MCF 10A (cell line): ENCODE data around the gene TBC1D4. TPM values are rescaled to one million over a fixed set of nuclear protein-coding genes. Genes with fewer than 3 reads are reported as not detected.

ENCODE experiments used
- Bru-seq: library from RNA; stranded (reverse); fragments of 400-500 nt; gene quantifications from one replicate; lab custom pipeline; 2021; lab: Mats Ljungman, UMichigan
- BruChase-seq, 2 experiments: library from RNA; stranded (reverse); fragments of 400-500 nt; gene quantifications; one replicate each; lab custom pipeline; 2021; lab: Mats Ljungman, UMichigan
- BruUV-seq: library from RNA; stranded (reverse); fragments of 400-500 nt; replicated peaks from 2 replicates; lab custom pipeline; 2021; lab: Mats Ljungman, UMichigan
- CTCF ChIA-PET: fragments of 300-600 bp; sonication (Branson Sonifier 250); formaldehyde crosslinking; extraction: SDS; loops from one replicate; lab custom pipeline; 2021; ENCODE audit warnings: antibody characterized with exemption, inconsistent platforms; lab: Yijun Ruan, JAX
- POLR2A ChIA-PET: fragments of 300-600, 350-650 bp; sonication (Branson Sonifier 250); formaldehyde crosslinking; extraction: SDS; loops from one replicate; lab custom pipeline; 2020; ENCODE audit warnings: antibody characterized with exemption, inconsistent platforms; lab: Yijun Ruan, JAX
- DNase-seq: peaks from one replicate; pipeline ENCODE4 v3.0.0-alpha.2; 2018; ENCODE audit not compliant: unreplicated experiment
- H3K27ac Mint-ChIP-seq: one replicate; pipeline ENCODE4 v1.8.0; 2022; ENCODE audit warnings: mild to moderate bottlenecking, low read depth, mixed read lengths; ENCODE audit not compliant: unreplicated experiment
- H3K27me3 Mint-ChIP-seq: one replicate; pipeline ENCODE4 v1.8.0; 2022; ENCODE audit warnings: mixed read lengths; ENCODE audit not compliant: insufficient read depth, unreplicated experiment
- H3K36me3 Mint-ChIP-seq: one replicate; pipeline ENCODE4 v1.8.0; 2022; ENCODE audit warnings: mild to moderate bottlenecking, moderate library complexity, mixed read lengths; ENCODE audit not compliant: insufficient read depth, unreplicated experiment
- H3K4me1 Mint-ChIP-seq: one replicate; pipeline ENCODE4 v1.8.0; 2022; ENCODE audit warnings: mixed read lengths; ENCODE audit not compliant: insufficient read depth, unreplicated experiment
- H3K4me3 Mint-ChIP-seq: one replicate; pipeline ENCODE4 v1.8.0; 2022; ENCODE audit warnings: mild to moderate bottlenecking, moderate library complexity, mixed read lengths; ENCODE audit not compliant: unreplicated experiment
- H3K9me3 Mint-ChIP-seq: one replicate; pipeline ENCODE4 v1.8.0; 2022; ENCODE audit warnings: mixed read lengths; ENCODE audit not compliant: unreplicated experiment
- CTCF ChIP-seq: fragments of 200-600 bp; IDR thresholded peaks from one replicate; pipeline ENCODE4 v1.8.0; 2022; ENCODE audit warnings: antibody characterized with exemption, mild to moderate bottlenecking; ENCODE audit not compliant: unreplicated experiment
- intact Hi-C: fragments of 100-400 bp; cut with micrococcal nuclease; formaldehyde crosslinking; loops from 2 replicates; pipeline ENCODE4 v1.14.1; 2022
- long read RNA-seq: library from polyadenylated mRNA; stranded (forward); transcript quantifications from one replicate; pipeline ENCODE4 v2.0.0, GENCODE V29; 2022
- total RNA-seq: library from RNA; stranded (reverse); gene quantifications from 2 replicates; pipeline ENCODE4 v1.2.3, GENCODE V29; 2022

The TBC1D4 gene
- 6.6 and 9.3 TPM in 2 replicates for total RNA-seq
- percentile 50 among the genes with signal in this experiment for Bru-seq, nascent RNA
- percentile 47 among the genes with signal in this experiment for BruChase-seq, experiment 1, labeled RNA remaining after a 6-hour chase
- percentile 45 among the genes with signal in this experiment for BruChase-seq, experiment 2, labeled RNA remaining after a 2-hour chase
- long read RNA-seq, full-length matches to known transcripts: 9 of 16 reads
- long read RNA-seq, partial matches to known transcripts: 6 of 16 reads
- long read RNA-seq, other reads (novel, unspliced or antisense): 1 of 16 reads

- CTCF ChIA-PET: interaction anchor here (0.5 to 10.0 kb wide), 44 partner anchors 10 to 1752 kb away, joined by 3 to 176 read pairs (median 5); partner anchors contain the start of gene UCHL3
- H3K27me3 Mint-ChIP-seq: no peaks in the 10 kb centered on the region
- intact Hi-C loops: loop anchor here (1.0 to 10.0 kb wide), 4 partner anchors 65 to 227 kb away; partner anchors contain the start of gene UCHL3
- H3K9me3 Mint-ChIP-seq: no peaks in the 10 kb centered on the region
- peak; percentile 92 for DNase-seq
- peak; percentile 61 for TF ChIP-seq CTCF
- POLR2A ChIA-PET: interaction anchor here (0.7 to 6.3 kb wide), 25 partner anchors 15 to 1772 kb away, joined by 3 to 40 read pairs (median 5); partner anchors contain the start of genes COMMD6 and UCHL3
- H3K4me3 Mint-ChIP-seq: peak within 1 kb of the TSS; percentile 81
- H3K36me3 Mint-ChIP-seq: no peaks in the 10 kb centered on the region
- BruUV-seq: no TSS peak
- no peaks in the 10 kb centered on the region for H3K4me1 Mint-ChIP-seq
- peak within 1 kb of the TSS; percentile 47 for H3K27ac Mint-ChIP-seq
These were observed at the start of gene TBC1D4 for GRCh38 chr13:75482070-75482819. Gene TBC1D4, minus strand, starts transcription at chr13:75482169. Its CDS starts 402 bp downstream, at chr13:75481767.

- H3K4me3 Mint-ChIP-seq: no peak overlapping the region
- H3K36me3 Mint-ChIP-seq: peaks cover 45% of the 10 kb centered on the region
- no peak for DNase-seq
- TF ChIP-seq CTCF: no peak
- intact Hi-C loops: no loop called here
- H3K4me1 Mint-ChIP-seq: peaks cover 15% of the 10 kb centered on the region
- H3K27ac Mint-ChIP-seq: no peak overlapping the region
- ChIA-PET POLR2A (interaction anchor here (1.0 kb wide), 1 partner anchor 114 kb away, joined by 4 read pairs; no protein-coding TSS in a partner anchor), CTCF (interaction anchor here (0.8 kb wide), 1 partner anchor 85 kb away, joined by 4 read pairs; no protein-coding TSS in a partner anchor)
- BruUV-seq: no TSS peak
- H3K27me3 Mint-ChIP-seq: no peaks in the 10 kb centered on the region
- H3K9me3 Mint-ChIP-seq: no peaks in the 10 kb centered on the region
These were observed 48.6 kb upstream of the TBC1D4 start for GRCh38 chr13:75530549-75530961.

- intact Hi-C loops: no loop called here
- Mint-ChIP-seq H3K27ac (no peak overlapping the region), H3K27me3 (no peaks in the 10 kb centered on the region), H3K4me3 (no peak overlapping the region), H3K36me3 (peaks cover 12% of the 10 kb centered on the region), H3K4me1 (no peaks in the 10 kb centered on the region), H3K9me3 (no peaks in the 10 kb centered on the region)
- TF ChIP-seq CTCF: no peak
- POLR2A ChIA-PET: interaction anchor here (1.0 kb wide), 1 partner anchor 156 kb away, joined by 3 read pairs; no protein-coding TSS in a partner anchor
- CTCF ChIA-PET: interaction anchor here (1.2 kb wide), 1 partner anchor 14 kb away, joined by 3 read pairs; no protein-coding TSS in a partner anchor
- no TSS peak for BruUV-seq
- DNase-seq: no peak
These were observed 40.0 kb upstream of the TBC1D4 start for GRCh38 chr13:75521956-75522355.
